Liver (tissue), 9 donors: ENCODE results near the gene ARRDC4. TPM values are rescaled to one million over a fixed set of nuclear protein-coding genes. Genes with fewer than 3 reads are reported as not detected.

Experiments used
- DNase-seq: peaks from one replicate; pipeline ENCODE4 v3.0.0-alpha.2; 2017; ENCODE audit warnings: low spot score
- H3K27ac ChIP-seq, 2 donors: one replicate each; pipeline ENCODE4 v1.7.0; 2013; ENCODE audit warnings: inconsistent platforms in 2 of 2, low read length in 2 of 2, control low read depth in 1 of 2, low read depth in 1 of 2, mild to moderate bottlenecking in 1 of 2
- H3K27me3 ChIP-seq, 4 donors: one replicate each; pipeline versions ENCODE4 v1.6.1 to v1.7.0; 2013; ENCODE audit warnings: low read length in 3 of 4, inconsistent platforms in 1 of 4, mild to moderate bottlenecking in 1 of 4, moderate library complexity in 1 of 4; ENCODE audit not compliant: control insufficient read depth in 4 of 4, insufficient read depth in 4 of 4
- H3K36me3 ChIP-seq, 4 donors: one replicate each; pipeline versions ENCODE4 v1.6.1 to v1.7.0; 2013; ENCODE audit warnings: low read length in 3 of 4, mild to moderate bottlenecking in 3 of 4, low read depth in 1 of 4, moderate library complexity in 1 of 4; ENCODE audit not compliant: control insufficient read depth in 4 of 4, insufficient read depth in 3 of 4
- H3K4me1 ChIP-seq, 4 donors: one replicate each; pipeline versions ENCODE4 v1.6.1 to v1.7.0; 2013; ENCODE audit warnings: low read length in 3 of 4, mild to moderate bottlenecking in 3 of 4, moderate library complexity in 1 of 4; ENCODE audit not compliant: control insufficient read depth in 4 of 4, insufficient read depth in 4 of 4
- H3K4me3 ChIP-seq, 3 donors: one replicate each; pipeline versions ENCODE4 v1.6.1 to v1.7.0; 2013; ENCODE audit warnings: low read length in 3 of 3, control low read depth in 1 of 3, low read depth in 1 of 3, mild to moderate bottlenecking in 1 of 3
- H3K9ac ChIP-seq, 2 donors: one replicate each; pipeline ENCODE4 v1.7.0; 2013; ENCODE audit warnings: low read length in 2 of 2, mild to moderate bottlenecking in 2 of 2, moderate library complexity in 2 of 2, control low read depth in 1 of 2, low read depth in 1 of 2
- H3K9me3 ChIP-seq, 4 donors: one replicate each; pipeline versions ENCODE4 v1.6.1 to v1.7.0; 2013; ENCODE audit warnings: low read length in 3 of 4; ENCODE audit not compliant: control insufficient read depth in 4 of 4
- ATF3 ChIP-seq: IDR thresholded peaks from 2 replicates; pipeline ENCODE4 v1.6.1; 2016; ENCODE audit warnings: antibody characterized with exemption
- CTCF ChIP-seq: fragments of 150-350 bp; IDR thresholded peaks from 2 replicates; pipeline ENCODE4 v1.5.1; 2017; ENCODE audit warnings: improper control_type of control experiment, low read depth, low read length; ENCODE audit not compliant: missing input control
- EGR1 ChIP-seq, 2 donors: IDR thresholded peaks; 2 replicates each; pipeline ENCODE4 v1.6.1; 2016 to 2018; ENCODE audit warnings: antibody characterized with exemption in 2 of 2, low read depth in 2 of 2
- FOXA1 ChIP-seq: IDR thresholded peaks from 2 replicates; pipeline ENCODE4 v1.6.1; 2016; ENCODE audit warnings: antibody characterized with exemption
- FOXA2 ChIP-seq: IDR thresholded peaks from 2 replicates; pipeline ENCODE4 v1.6.1; 2016; ENCODE audit warnings: antibody characterized with exemption
- GABPA ChIP-seq, 2 donors: IDR thresholded peaks in 1 of 2; conservative IDR thresholded peaks in 1 of 2; 2 replicates each; pipeline ENCODE4 v1.6.1; 2016; ENCODE audit warnings: antibody characterized with exemption in 2 of 2, mild to moderate bottlenecking in 1 of 2, moderate library complexity in 1 of 2
- HNF4A ChIP-seq, 2 donors: conservative IDR thresholded peaks; 2 replicates each; pipeline ENCODE4 v1.6.1; 2016; ENCODE audit warnings: antibody characterized with exemption in 2 of 2, mild to moderate bottlenecking in 2 of 2
- HNF4G ChIP-seq: IDR thresholded peaks from 2 replicates; pipeline ENCODE4 v1.6.1; 2016; ENCODE audit warnings: antibody characterized with exemption
- JUND ChIP-seq, 2 donors: IDR thresholded peaks; 2 replicates each; pipeline ENCODE4 v1.6.1; 2016; ENCODE audit warnings: antibody characterized with exemption in 2 of 2
- MAX ChIP-seq: IDR thresholded peaks from 2 replicates; pipeline ENCODE4 v1.6.1; 2016; ENCODE audit warnings: antibody characterized with exemption
- NR2F2 ChIP-seq: IDR thresholded peaks from 2 replicates; pipeline ENCODE4 v1.6.1; 2016; ENCODE audit warnings: antibody characterized with exemption
- RAD21 ChIP-seq, 2 donors: IDR thresholded peaks; 2 replicates each; pipeline ENCODE4 v1.6.1; 2016; ENCODE audit warnings: antibody characterized with exemption in 2 of 2, mild to moderate bottlenecking in 2 of 2
- REST ChIP-seq: IDR thresholded peaks from 2 replicates; pipeline ENCODE4 v1.6.1; 2016; ENCODE audit warnings: antibody characterized with exemption, mild to moderate bottlenecking
- RXRA ChIP-seq, 2 donors: IDR thresholded peaks; 2 replicates each; pipeline ENCODE4 v1.6.1; 2017 to 2018; ENCODE audit warnings: antibody characterized with exemption in 2 of 2, mild to moderate bottlenecking in 1 of 2
- SP1 ChIP-seq: IDR thresholded peaks from 2 replicates; pipeline ENCODE4 v1.6.1; 2018; ENCODE audit warnings: antibody characterized with exemption, mild to moderate bottlenecking
- TAF1 ChIP-seq: conservative IDR thresholded peaks from 2 replicates; pipeline ENCODE4 v1.6.1; 2016; ENCODE audit warnings: antibody characterized with exemption, mild to moderate bottlenecking
- YY1 ChIP-seq: IDR thresholded peaks from 2 replicates; pipeline ENCODE4 v1.6.1; 2016; ENCODE audit warnings: antibody characterized with exemption, mild to moderate bottlenecking
- ZBTB33 ChIP-seq: IDR thresholded peaks from 2 replicates; pipeline ENCODE4 v1.6.1; 2016; ENCODE audit warnings: antibody characterized with exemption
- WGBS: extraction: QIAGEN DNeasy Blood & Tissue Kit; methylation state at CpG from one replicate; pipeline ENCODE4 v1.1.7; 2013; 5-methylcytosine and 5-hydroxymethylcytosine counted together
- polyA plus RNA-seq, 2 donors: library from polyadenylated mRNA; stranded (reverse) in 1 of 2; unstranded in 1 of 2; fragments of 200-250 nt in 1 of 2; fragments of >200 nt in 1 of 2; fragmentation: Nextera tagmentation in 1 of 2; extraction: Ambion mirVana in 1 of 2; gene quantifications; one replicate each; pipeline versions ENCODE4 v1.2.1 to v1.2.3, GENCODE V29; 2013 to 2015
- total RNA-seq, 2 donors: library from RNA; depleted of rRNA; stranded (reverse); fragments of >200 nt; gene quantifications; one replicate each; pipeline ENCODE4 v1.2.3, GENCODE V29; 2014
- donor health status: healthy.
- donor health status: healthy.
- donor health status: healthy.
- donor health status: healthy.
- donor health status: healthy.

ARRDC4 gene
- total and polyA plus RNA-seq, 4 donors, result 2.5 to 13.4 (median 3.9) TPM

- H3K9me3 ChIP-seq, result no peaks in the 10 kb centered on the region
- H3K9ac ChIP-seq, result no peak overlapping the region
- TF ChIP-seq ATF3 (no peak), MAX (no peak), YY1 (no peak), CTCF (no peak), GABPA (IDR thresholded peaks at IDR 0.05 in 1 of 2, conservative IDR thresholded peaks at IDR 0.05 in 1 of 2) (no peak), NR2F2 (no peak), FOXA2 (no peak), REST (no peak), HNF4A (conservative IDR thresholded peaks at IDR 0.05) (no peak), RXRA (IDR thresholded peaks at IDR 0.05) (no peak), SP1 (no peak), EGR1 (IDR thresholded peaks at IDR 0.05; ENCODE audit: low read depth in 2 of 2) (no peak), RAD21 (IDR thresholded peaks at IDR 0.05) (no peak), ZBTB33 (no peak), HNF4G (no peak), FOXA1 (no peak), JUND (IDR thresholded peaks at IDR 0.05) (no peak), TAF1 (no peak)
Observed at GRCh38 chr15:97930230-97930629, 30.3 kb upstream of the ARRDC4 start.

GRCh38 chr15:97931314-97931713 is 29.2 kb upstream of the ARRDC4 start:
- WGBS, result 63% methylated on average over 1 of the region's 1 CpG
- no peak overlapping the region for H3K9ac ChIP-seq
- no peak for DNase-seq
- no peak overlapping the region for H3K4me3 ChIP-seq
- H3K27ac ChIP-seq, result no peak overlapping the region
- no peaks in the 10 kb centered on the region for H3K36me3 ChIP-seq
- no peaks in the 10 kb centered on the region for H3K9me3 ChIP-seq
- TF ChIP-seq TAF1 (no peak), YY1 (no peak)
- no peaks in the 10 kb centered on the region for H3K4me1 ChIP-seq
- no peaks in the 10 kb centered on the region for H3K27me3 ChIP-seq

More at GRCh38 chr15:97930230-97930629, 30.3 kb upstream of the ARRDC4 start:
- Histone ChIP-seq H3K27ac (no peak overlapping the region), H3K36me3 (no peaks in the 10 kb centered on the region), H3K4me1 (no peaks in the 10 kb centered on the region), H3K27me3 (no peaks in the 10 kb centered on the region), H3K4me3 (no peak overlapping the region)
- DNase-seq, result no peak
